ENCODE results near the gene MRPL45. TPM values are rescaled to one million over a fixed set of nuclear protein-coding genes. Genes with fewer than 3 reads are reported as not detected.
A peak's percentile ranks its signal among the peaks of the same experiment; 100 is the strongest.
"Not testable (repeated sequence)": the region's sequence is repeated elsewhere in the genome, so short reads cannot be mapped to it uniquely, and the experiment has no call there.

Gene MRPL45
- total and polyA plus RNA-seq, 9 of the 15 experiments (the other 6 are each of a cell fraction or from before 2014, with no cell fraction given), result 48.4 to 228 (median 76.8) TPM

DNA sequence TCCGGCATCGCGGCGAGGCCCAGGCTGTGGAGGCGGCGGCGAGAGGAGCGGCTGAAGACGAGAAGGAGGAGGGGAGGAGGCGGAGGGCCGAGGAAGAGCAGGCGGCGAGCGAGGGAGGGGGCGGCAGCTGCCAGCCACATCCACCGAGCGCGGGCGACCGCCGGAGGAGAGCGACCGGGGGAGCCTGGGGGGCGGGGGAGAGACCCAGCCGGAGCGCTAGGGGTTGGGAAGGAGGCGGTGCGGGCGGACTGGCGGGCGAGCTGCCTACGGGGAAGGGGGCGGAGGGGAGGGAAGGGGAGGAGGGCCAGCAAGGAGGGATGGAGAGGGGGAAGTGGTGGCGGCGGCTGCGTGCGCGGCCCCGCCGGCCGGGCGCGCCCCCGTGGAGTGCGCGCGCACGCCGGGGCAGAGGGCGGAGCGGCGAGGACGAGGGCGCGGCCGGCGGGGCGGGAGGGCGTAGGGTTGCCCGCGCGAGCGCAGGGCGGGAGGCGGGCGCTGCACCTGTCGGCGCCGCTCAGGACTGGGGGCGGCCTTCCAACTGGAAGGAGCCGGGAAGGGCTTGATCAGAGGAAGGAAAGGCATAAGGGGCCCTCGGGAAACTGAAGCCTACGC lies 39.9 kb upstream of the MRPL45 start (continued):
- TF ChIP-seq ZNF584 (CRISPR knock-in tag; IDR thresholded peaks at IDR 0.05; ENCODE audit: low read depth), result peak; percentile 45; the same call in 1 of the 2 replicates
- TF ChIP-seq MAZ (CRISPR knock-in tag; conservative IDR thresholded peaks at IDR 0.05 in 1 of 2, IDR thresholded peaks at IDR 0.05 in 1 of 2), result peak in 1 of 2 experiments; percentile 42; a peak in 1 of 4 replicates
- peak; percentile 48; the same call in 1 of the 2 replicates for TF ChIP-seq ZNF589 (CRISPR knock-in tag; IDR thresholded peaks at IDR 0.05; ENCODE audit: low read depth)
- peak; percentile 92 for TF ChIP-seq ZNF766 (CRISPR knock-in tag; conservative IDR thresholded peaks at IDR 0.05)
- TF ChIP-seq, protein P1, sequence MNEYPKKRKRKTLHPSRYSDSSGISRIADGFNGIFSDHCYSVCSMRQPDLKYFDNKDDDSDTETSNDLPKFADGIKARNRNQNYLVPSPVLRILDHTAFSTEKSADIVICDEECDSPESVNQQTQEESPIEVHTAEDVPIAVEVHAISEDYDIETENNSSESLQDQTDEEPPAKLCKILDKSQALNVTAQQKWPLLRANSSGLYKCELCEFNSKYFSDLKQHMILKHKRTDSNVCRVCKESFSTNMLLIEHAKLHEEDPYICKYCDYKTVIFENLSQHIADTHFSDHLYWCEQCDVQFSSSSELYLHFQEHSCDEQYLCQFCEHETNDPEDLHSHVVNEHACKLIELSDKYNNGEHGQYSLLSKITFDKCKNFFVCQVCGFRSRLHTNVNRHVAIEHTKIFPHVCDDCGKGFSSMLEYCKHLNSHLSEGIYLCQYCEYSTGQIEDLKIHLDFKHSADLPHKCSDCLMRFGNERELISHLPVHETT (CRISPR knock-in tag; conservative IDR thresholded peaks at IDR 0.05 in 1 of 2, IDR thresholded peaks at IDR 0.05 in 1 of 2), result peak in 1 of 2 experiments; percentile 87; a peak in 2 of 4 replicates
- peak; percentile 85; the same call in 1 of the 2 replicates for TF ChIP-seq ZNF175 (CRISPR knock-in tag; IDR thresholded peaks at IDR 0.05; ENCODE audit: low read depth)
- TF ChIP-seq, protein P2, sequence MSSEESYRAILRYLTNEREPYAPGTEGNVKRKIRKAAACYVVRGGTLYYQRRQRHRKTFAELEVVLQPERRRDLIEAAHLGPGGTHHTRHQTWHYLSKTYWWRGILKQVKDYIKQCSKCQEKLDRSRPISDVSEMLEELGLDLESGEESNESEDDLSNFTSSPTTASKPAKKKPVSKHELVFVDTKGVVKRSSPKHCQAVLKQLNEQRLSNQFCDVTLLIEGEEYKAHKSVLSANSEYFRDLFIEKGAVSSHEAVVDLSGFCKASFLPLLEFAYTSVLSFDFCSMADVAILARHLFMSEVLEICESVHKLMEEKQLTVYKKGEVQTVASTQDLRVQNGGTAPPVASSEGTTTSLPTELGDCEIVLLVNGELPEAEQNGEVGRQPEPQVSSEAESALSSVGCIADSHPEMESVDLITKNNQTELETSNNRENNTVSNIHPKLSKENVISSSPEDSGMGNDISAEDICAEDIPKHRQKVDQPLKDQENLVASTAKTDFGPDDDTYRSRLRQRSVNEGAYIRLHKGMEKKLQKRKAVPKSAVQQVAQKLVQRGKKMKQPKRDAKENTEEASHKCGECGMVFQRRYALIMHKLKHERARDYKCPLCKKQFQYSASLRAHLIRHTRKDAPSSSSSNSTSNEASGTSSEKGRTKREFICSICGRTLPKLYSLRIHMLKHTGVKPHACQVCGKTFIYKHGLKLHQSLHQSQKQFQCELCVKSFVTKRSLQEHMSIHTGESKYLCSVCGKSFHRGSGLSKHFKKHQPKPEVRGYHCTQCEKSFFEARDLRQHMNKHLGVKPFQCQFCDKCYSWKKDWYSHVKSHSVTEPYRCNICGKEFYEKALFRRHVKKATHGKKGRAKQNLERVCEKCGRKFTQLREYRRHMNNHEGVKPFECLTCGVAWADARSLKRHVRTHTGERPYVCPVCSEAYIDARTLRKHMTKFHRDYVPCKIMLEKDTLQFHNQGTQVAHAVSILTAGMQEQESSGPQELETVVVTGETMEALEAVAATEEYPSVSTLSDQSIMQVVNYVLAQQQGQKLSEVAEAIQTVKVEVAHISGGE (CRISPR knock-in tag; IDR thresholded peaks at IDR 0.05), result peak in 1 of 3 experiments; percentile 78; a peak in 2 of 6 replicates
- peak; percentile 20; the same call in 1 of the 2 replicates for TF ChIP-seq EGR1 (conservative IDR thresholded peaks at IDR 0.05)
- peak; percentile 30; the same call in 1 of the 2 replicates for TF ChIP-seq RBFOX2 (IDR thresholded peaks at IDR 0.05; ENCODE audit: low read depth, low read length)

DNA sequence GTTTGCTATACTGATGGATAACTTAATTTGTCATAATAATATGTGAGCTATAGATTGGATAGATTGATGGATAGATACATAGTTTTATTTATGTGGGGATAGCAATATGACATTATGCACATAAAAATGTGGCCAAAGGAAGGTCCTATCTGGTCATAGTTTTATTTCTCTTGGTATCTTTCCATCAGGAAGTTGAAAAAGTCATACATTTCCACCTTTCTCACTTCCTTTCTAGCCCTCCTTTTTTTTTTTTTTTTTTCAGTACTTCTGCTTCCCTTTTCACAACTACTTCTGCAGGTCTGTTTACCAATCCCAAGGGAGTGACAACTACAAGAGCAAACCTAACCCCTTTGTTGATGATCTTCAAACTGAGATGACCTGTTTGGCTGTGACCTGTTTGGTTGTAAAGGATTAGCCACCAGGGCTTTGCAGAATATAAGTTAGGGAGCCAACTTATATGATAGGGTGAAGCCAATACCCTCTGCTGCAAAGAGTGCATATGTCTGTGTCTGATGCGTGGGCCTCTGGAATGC lies 30.9 kb upstream of the MRPL45 start:
- WGBS (ENCODE audit: insufficient coverage, low coverage, missing lambda C conversion rate), result 38% methylated on average over 1 of the region's 1 CpG
- BruUV-seq (replicated peaks); H3K4me1 ChIP-seq (replicated peaks in 1 of 2; ENCODE audit: control insufficient read depth in 2 of 2, insufficient read depth in 2 of 2, low read length in 2 of 2); H4K20me1 ChIP-seq (replicated peaks; ENCODE audit: control insufficient read depth, insufficient read depth, low read length); H3K79me2 ChIP-seq (ENCODE audit: control insufficient read depth, insufficient read depth, low read length); H3K27ac ChIP-seq (ENCODE audit: extremely low read depth, low read depth, low read length); ATAC-seq; H3K9ac ChIP-seq (ENCODE audit: insufficient read depth in 1 of 2, low read depth in 2 of 2, low read length in 2 of 2); H3K4me3 ChIP-seq; H3K36me3 ChIP-seq (ENCODE audit: control insufficient read depth, insufficient read depth, low read length); in situ Hi-C loops (cut with MboI); H3K9me1 ChIP-seq (ENCODE audit: control insufficient read depth, insufficient read depth, low read length); POLR2A ChIA-PET; H3K27me3 ChIP-seq (ENCODE audit: control insufficient read depth in 2 of 2, insufficient read depth in 2 of 2, low read length in 2 of 2); H3K4me2 ChIP-seq (ENCODE audit: insufficient read depth, low read length); DNase-seq (ENCODE audit: extremely low read depth in 1 of 4, low spot score in 3 of 4); FAIRE-seq; CTCF ChIA-PET (ENCODE audit: low intra/inter-chr PET ratio); H2AFZ ChIP-seq (ENCODE audit: low read depth, low read length); H3K9me3 ChIP-seq (replicated peaks; ENCODE audit: control insufficient read depth, insufficient read depth, low read depth, low read length); intact Hi-C loops (cut with micrococcal nuclease): not testable (repeated sequence)

All from K562 (cell line).